ENCODE results near the gene NHSL1.

DNA sequence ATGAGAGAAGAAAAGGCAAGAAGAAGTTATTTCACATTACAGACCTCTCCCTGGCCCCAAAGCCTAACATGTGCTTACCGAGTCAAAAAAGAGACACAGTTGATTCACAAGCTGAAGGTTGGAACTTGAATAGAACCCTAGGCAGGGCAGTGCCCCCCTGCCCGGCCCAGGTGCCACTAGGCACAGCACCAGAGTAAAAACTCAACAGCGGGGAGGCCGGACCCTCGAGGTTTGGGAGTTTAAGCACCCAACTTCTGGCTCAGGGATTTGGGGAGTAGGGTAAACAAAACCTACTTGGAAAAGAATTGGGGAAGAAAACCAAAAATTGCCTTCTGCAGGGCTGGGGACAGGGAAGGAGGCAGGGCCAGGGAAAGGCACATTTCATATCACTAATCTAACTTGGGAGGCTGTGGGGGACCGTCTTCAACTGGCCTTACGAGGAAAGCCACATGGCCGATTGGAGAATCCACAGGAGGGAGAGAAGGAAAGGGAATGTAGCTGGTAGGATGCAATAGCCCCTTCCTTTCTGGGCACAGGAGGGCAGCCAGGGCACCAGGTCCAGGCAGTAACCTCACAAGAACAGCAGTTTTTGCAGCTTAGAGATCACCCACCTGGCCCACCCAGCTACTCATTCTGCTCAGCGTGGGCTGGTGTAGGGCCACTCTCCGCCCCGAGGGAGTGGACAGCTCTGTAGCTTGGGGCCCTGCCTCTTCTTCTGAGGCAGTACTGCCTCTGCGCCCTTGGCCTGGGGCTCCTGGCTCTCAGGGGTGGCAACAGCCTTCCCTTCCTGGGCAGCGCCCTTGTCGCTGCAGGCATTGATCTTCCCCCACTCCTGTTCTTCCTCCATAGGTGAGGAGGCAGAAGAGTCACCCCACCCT is 97.1 kb downstream of the NHSL1 start:
- no peak for TF ChIP-seq POLR2AphosphoS5 (IDR thresholded peaks at IDR 0.05; ENCODE audit: low read depth, low read length)
- TF ChIP-seq, protein P1, sequence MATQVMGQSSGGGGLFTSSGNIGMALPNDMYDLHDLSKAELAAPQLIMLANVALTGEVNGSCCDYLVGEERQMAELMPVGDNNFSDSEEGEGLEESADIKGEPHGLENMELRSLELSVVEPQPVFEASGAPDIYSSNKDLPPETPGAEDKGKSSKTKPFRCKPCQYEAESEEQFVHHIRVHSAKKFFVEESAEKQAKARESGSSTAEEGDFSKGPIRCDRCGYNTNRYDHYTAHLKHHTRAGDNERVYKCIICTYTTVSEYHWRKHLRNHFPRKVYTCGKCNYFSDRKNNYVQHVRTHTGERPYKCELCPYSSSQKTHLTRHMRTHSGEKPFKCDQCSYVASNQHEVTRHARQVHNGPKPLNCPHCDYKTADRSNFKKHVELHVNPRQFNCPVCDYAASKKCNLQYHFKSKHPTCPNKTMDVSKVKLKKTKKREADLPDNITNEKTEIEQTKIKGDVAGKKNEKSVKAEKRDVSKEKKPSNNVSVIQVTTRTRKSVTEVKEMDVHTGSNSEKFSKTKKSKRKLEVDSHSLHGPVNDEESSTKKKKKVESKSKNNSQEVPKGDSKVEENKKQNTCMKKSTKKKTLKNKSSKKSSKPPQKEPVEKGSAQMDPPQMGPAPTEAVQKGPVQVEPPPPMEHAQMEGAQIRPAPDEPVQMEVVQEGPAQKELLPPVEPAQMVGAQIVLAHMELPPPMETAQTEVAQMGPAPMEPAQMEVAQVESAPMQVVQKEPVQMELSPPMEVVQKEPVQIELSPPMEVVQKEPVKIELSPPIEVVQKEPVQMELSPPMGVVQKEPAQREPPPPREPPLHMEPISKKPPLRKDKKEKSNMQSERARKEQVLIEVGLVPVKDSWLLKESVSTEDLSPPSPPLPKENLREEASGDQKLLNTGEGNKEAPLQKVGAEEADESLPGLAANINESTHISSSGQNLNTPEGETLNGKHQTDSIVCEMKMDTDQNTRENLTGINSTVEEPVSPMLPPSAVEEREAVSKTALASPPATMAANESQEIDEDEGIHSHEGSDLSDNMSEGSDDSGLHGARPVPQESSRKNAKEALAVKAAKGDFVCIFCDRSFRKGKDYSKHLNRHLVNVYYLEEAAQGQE (IDR thresholded peaks at IDR 0.05; ENCODE audit: insufficient read depth in 1 of 2, low read depth in 2 of 2, low read length in 2 of 2) = no peak
- no peak for TF ChIP-seq TAF1 (IDR thresholded peaks at IDR 0.05; ENCODE audit: borderline replicate concordance, insufficient read depth, low read length)
